Measurements from ENCODE around the gene MAP2K2.

- TF ChIP-seq REST (IDR thresholded peaks at IDR 0.05; ENCODE audit: low read depth) (no peak), CREB1 (IDR thresholded peaks at IDR 0.05; ENCODE audit: low read depth) (no peak), NFIC (IDR thresholded peaks at IDR 0.05) (no peak), YY1 (IDR thresholded peaks at IDR 0.05; ENCODE audit: low read depth) (no peak), FOXM1 (IDR thresholded peaks at IDR 0.05; ENCODE audit: borderline replicate concordance, low read depth) (no peak), CEBPB (IDR thresholded peaks at IDR 0.05) (no peak), TAF1 (IDR thresholded peaks at IDR 0.05; ENCODE audit: low read depth) (no peak), MAX (IDR thresholded peaks at IDR 0.05) (no peak), EGR1 (IDR thresholded peaks at IDR 0.05) (no peak)
Observed at GRCh38 chr19:4042064-4042730, 81.7 kb downstream of the MAP2K2 start.

Data from Ishikawa (cell line).